SK-N-SH (cell line): ENCODE results near the gene TRIM10. TPM values are rescaled to one million over a fixed set of nuclear protein-coding genes. Genes with fewer than 3 reads are reported as not detected.

ENCODE experiments used
- CTCF ChIA-PET: fragments of 300-600, 350-600 bp; formaldehyde crosslinking; extraction: SDS; loops from one replicate; lab custom pipeline; 2021; lab: Yijun Ruan, JAX
- POLR2A ChIA-PET: fragments of 350-600 bp; sonication (Branson Sonifier 250); formaldehyde crosslinking; extraction: SDS; loops from one replicate; lab custom pipeline; 2020; ENCODE audit warnings: antibody characterized with exemption, inconsistent platforms; lab: Yijun Ruan, JAX
- DNase-seq: peaks from one replicate; pipeline ENCODE4 v3.0.0; 2012
- H2AFZ ChIP-seq: fragments of 200-600 bp; sonication (generic); 2 replicates; pipeline ENCODE4 v1.8.1; 2016; ENCODE audit warnings: antibody characterized with exemption, mild to moderate bottlenecking, low read depth
- H3F3A ChIP-seq: fragments of 200-600 bp; sonication (generic); replicated peaks from 2 replicates; pipeline ENCODE3; 2016; ENCODE audit warnings: antibody characterized with exemption, mild to moderate bottlenecking; ENCODE audit not compliant: insufficient read depth
- H3K27ac ChIP-seq, 2 experiments: fragments of 200-500 bp in 1 of 2; fragments of 200-600 bp in 1 of 2; sonication (Bioruptor generic) in 1 of 2; sonication (generic), shearing (Covaris generic) in 1 of 2; 2 replicates each; pipeline versions ENCODE4 v1.5.1 to v1.6.1; 2014 to 2016; ENCODE audit warnings: low read depth in 2 of 2, inconsistent platforms in 1 of 2, low read length in 1 of 2, mild to moderate bottlenecking in 1 of 2, mixed read lengths in 1 of 2
- H3K27me3 ChIP-seq: fragments of 200-600 bp; sonication (generic), shearing (Covaris generic); 2 replicates; pipeline ENCODE4 v1.6.1; 2016; ENCODE audit warnings: mixed run types; ENCODE audit not compliant: insufficient read depth
- H3K36me3 ChIP-seq, 2 experiments: fragments of 200-500 bp in 1 of 2; fragments of 200-600 bp in 1 of 2; sonication (Bioruptor generic) in 1 of 2; sonication (generic) in 1 of 2; replicated peaks in 1 of 2; 2 replicates each; pipeline versions ENCODE3 to v1.5.1; 2014 to 2016; ENCODE audit warnings: low read length in 1 of 2, mild to moderate bottlenecking in 1 of 2; ENCODE audit not compliant: insufficient read depth in 2 of 2, control insufficient read depth in 1 of 2
- H3K4me1 ChIP-seq, 2 experiments: fragments of 200-500 bp in 1 of 2; fragments of 200-600 bp in 1 of 2; sonication (Bioruptor generic) in 1 of 2; sonication (generic), shearing (Covaris generic) in 1 of 2; 2 replicates each; pipeline versions ENCODE4 v1.5.1 to v1.6.1; 2014 to 2016; ENCODE audit warnings: low read depth in 1 of 2, low read length in 1 of 2, mixed run types in 1 of 2; ENCODE audit not compliant: insufficient read depth in 2 of 2, control insufficient read depth in 1 of 2
- H3K4me2 ChIP-seq: fragments of 200-600 bp; sonication (generic), shearing (Covaris generic); 2 replicates; pipeline ENCODE4 v1.6.1; 2017; ENCODE audit warnings: mixed run types
- H3K4me3 ChIP-seq, 2 experiments: fragments of 200-500 bp in 1 of 2; fragments of 200-600 bp in 1 of 2; sonication (Bioruptor generic) in 1 of 2; sonication (generic), shearing (Covaris generic) in 1 of 2; 2 replicates each; pipeline versions ENCODE4 v1.5.1 to v1.8.1; 2014 to 2016; ENCODE audit warnings: low read depth in 2 of 2, inconsistent platforms in 1 of 2, low read length in 1 of 2, mild to moderate bottlenecking in 1 of 2, mixed read lengths in 1 of 2, moderate library complexity in 1 of 2
- H3K79me2 ChIP-seq: fragments of 200-600 bp; sonication (generic); 2 replicates; pipeline ENCODE4 v1.8.1; 2017; ENCODE audit warnings: mild to moderate bottlenecking; ENCODE audit not compliant: insufficient read depth
- H3K9ac ChIP-seq: fragments of 200-600 bp; sonication (generic); 2 replicates; pipeline ENCODE4 v1.6.1; 2017; ENCODE audit warnings: mixed run types
- H3K9me2 ChIP-seq: fragments of 200-600 bp; sonication (generic); 2 replicates; pipeline ENCODE4 v1.6.1; 2017; ENCODE audit warnings: mixed run types
- H3K9me3 ChIP-seq: fragments of 200-600 bp; sonication (generic); 2 replicates; pipeline ENCODE4 v1.6.1; 2017; ENCODE audit warnings: mixed run types, mild to moderate bottlenecking, moderate library complexity
- H4K20me1 ChIP-seq: fragments of 200-600 bp; sonication (generic); 2 replicates; pipeline ENCODE4 v1.6.1; 2017; ENCODE audit warnings: mild to moderate bottlenecking, mixed run types; ENCODE audit not compliant: insufficient read depth
- CTCF ChIP-seq: fragments of 200-600 bp; sonication (generic); IDR thresholded peaks from 2 replicates; pipeline ENCODE4 v1.6.1; 2017; ENCODE audit warnings: antibody characterized with exemption, mild to moderate bottlenecking, moderate library complexity
- ELF1 ChIP-seq: IDR thresholded peaks from 2 replicates; pipeline ENCODE4 v1.4.0; 2012
- EZH2phosphoT487 ChIP-seq: fragments of 200-600 bp; sonication (generic); IDR thresholded peaks from 2 replicates; pipeline ENCODE4 v1.6.1; 2017; ENCODE audit warnings: low read depth, mixed run types, mild to moderate bottlenecking, antibody characterized with exemption, moderate library complexity, borderline replicate concordance
- FOXJ3 ChIP-seq: sonication (generic); formaldehyde crosslinking; IDR thresholded peaks from 2 replicates; pipeline ENCODE4 v1.5.1; 2020; ENCODE audit warnings: mild to moderate bottlenecking, missing genetic modification reagents
- FOXM1 ChIP-seq: IDR thresholded peaks from 2 replicates; pipeline ENCODE4 v1.4.0; 2012; ENCODE audit warnings: low read depth, mild to moderate bottlenecking
- GABPA ChIP-seq: IDR thresholded peaks from 2 replicates; pipeline ENCODE4 v1.4.0; 2012; ENCODE audit warnings: low read depth, mild to moderate bottlenecking
- IRF3 ChIP-seq: fragments of 150-350 bp; IDR thresholded peaks from 2 replicates; pipeline ENCODE4 v1.6.1; 2016; ENCODE audit warnings: mild to moderate bottlenecking, low read depth, low read length
- JUND ChIP-seq: IDR thresholded peaks from 2 replicates; pipeline ENCODE4 v1.4.0; 2012
- MAX ChIP-seq: IDR thresholded peaks from 2 replicates; pipeline ENCODE4 v1.4.0; 2012; ENCODE audit warnings: low read depth
- NFIC ChIP-seq: IDR thresholded peaks from 2 replicates; pipeline ENCODE4 v1.4.0; 2012; ENCODE audit warnings: borderline replicate concordance
- PBX3 ChIP-seq: IDR thresholded peaks from 2 replicates; pipeline ENCODE4; 2012
- POLR2AphosphoS5 ChIP-seq: IDR thresholded peaks from 2 replicates; pipeline ENCODE4 v1.6.1; 2012; ENCODE audit warnings: low read depth, low read length
- RCOR1 ChIP-seq: fragments of 150-350 bp; IDR thresholded peaks from 2 replicates; pipeline ENCODE4 v1.6.1; 2017; ENCODE audit warnings: antibody characterized with exemption, low read length
- RFX5 ChIP-seq: IDR thresholded peaks from 2 replicates; pipeline ENCODE4 v1.6.1; 2012; ENCODE audit warnings: mild to moderate bottlenecking, improper control_type of control experiment, low read length
- SMC3 ChIP-seq: IDR thresholded peaks from 2 replicates; pipeline ENCODE4 v1.6.1; 2012; ENCODE audit warnings: low read depth, low read length, improper control_type of control experiment
- TEAD4 ChIP-seq: IDR thresholded peaks from 2 replicates; pipeline ENCODE4 v1.4.0; 2012; ENCODE audit warnings: mild to moderate bottlenecking, borderline replicate concordance; ENCODE audit not compliant: insufficient read depth
- USF1 ChIP-seq: IDR thresholded peaks from 2 replicates; pipeline ENCODE4 v1.4.0; 2012; ENCODE audit warnings: low read depth, borderline replicate concordance
- USF2 ChIP-seq: fragments of 150-350 bp; IDR thresholded peaks from 2 replicates; pipeline ENCODE4 v1.6.1; 2017; ENCODE audit warnings: antibody characterized with exemption, low read length, low read depth, borderline replicate concordance
- ZBTB33 ChIP-seq: IDR thresholded peaks from 2 replicates; pipeline ENCODE4 v1.4.0; 2012; ENCODE audit warnings: low read depth, borderline replicate concordance
- WGBS: methylation state at CpG from one replicate; pipeline ENCODE4 v1.1.6; 2017; ENCODE audit warnings: low lambda C conversion rate; 5-methylcytosine and 5-hydroxymethylcytosine counted together
- polyA plus RNA-seq, 3 experiments: library from polyadenylated mRNA; depleted of rRNA; stranded (reverse); fragments of >200 nt; gene quantifications; 2 replicates each; pipeline ENCODE4 v1.2.3, GENCODE V29; 2012

Gene TRIM10
- polyA plus RNA-seq, 1 of the 3 experiments (the other 2 are of a cell fraction): not detected

GRCh38 chr6:30204116-30204515, 43.1 kb upstream of the TRIM10 start:
- DNase-seq: no peak
- H4K20me1 ChIP-seq: peaks cover 34% of the 10 kb centered on the region
- no peak overlapping the region for H3K4me3 ChIP-seq
- TF ChIP-seq IRF3: no peak
- TF ChIP-seq MAX: no peak
- TF ChIP-seq CTCF: no peak
- no peak for TF ChIP-seq ELF1
- no peak for TF ChIP-seq USF1
- TF ChIP-seq PBX3: no peak
- no peak for TF ChIP-seq POLR2AphosphoS5
- TF ChIP-seq FOXJ3 (CRISPR knock-in tag): no peak
- no peak for TF ChIP-seq USF2
- H3K27ac ChIP-seq: no peak overlapping the region
- WGBS: 83% methylated on average over 1 of the region's 1 CpG
- CTCF ChIA-PET: interaction anchor here (1.6 kb wide), 1 partner anchor 15 kb away, joined by 8 read pairs; no protein-coding TSS in a partner anchor
- H3K36me3 ChIP-seq: peaks cover 12 to 15% of the 10 kb centered on the region in 2 experiments
- no peak overlapping the region for H3K9ac ChIP-seq
- no peak overlapping the region for H3K4me2 ChIP-seq
- no peaks in the 10 kb centered on the region for H3K27me3 ChIP-seq
- H3K79me2 ChIP-seq: peaks cover 75% of the 10 kb centered on the region
- POLR2A ChIA-PET: interaction anchor here (1.3 kb wide), 1 partner anchor 9 kb away, joined by 4 read pairs; the partner anchor contains the start of gene TRIM26
- no peak overlapping the region for H2AFZ ChIP-seq
- H3K4me1 ChIP-seq: peaks cover 0 to 10% of the 10 kb centered on the region in 2 experiments; a peak in 1 of 4 replicates
- H3K9me3 ChIP-seq: no peaks in the 10 kb centered on the region
- no peaks in the 10 kb centered on the region for H3F3A ChIP-seq
- no peaks in the 10 kb centered on the region for H3K9me2 ChIP-seq

- Histone ChIP-seq H3K9me3 (no peaks in the 10 kb centered on the region), H3K4me3 (no peak overlapping the region), H4K20me1 (peaks cover 25% of the 10 kb centered on the region; the same call in 1 of the 2 replicates), H3K36me3 (peaks cover 21 to 29% of the 10 kb centered on the region in 2 experiments), H3K9ac (no peak overlapping the region), H3K9me2 (no peaks in the 10 kb centered on the region), H3K27ac (no peak overlapping the region; a peak in 1 of 4 replicates), H3K4me2 (no peak overlapping the region), H3K27me3 (no peaks in the 10 kb centered on the region), H3K79me2 (peaks cover 61% of the 10 kb centered on the region), H2AFZ (no peak overlapping the region), H3K4me1 (peaks cover 0 to 3% of the 10 kb centered on the region in 2 experiments; a peak in 1 of 4 replicates), H3F3A (no peaks in the 10 kb centered on the region)
- WGBS: 89% methylated on average over 4 of the region's 4 CpGs
- no peak for DNase-seq
- CTCF ChIA-PET: no interaction called here
- POLR2A ChIA-PET: no interaction called here
- no peak for TF ChIP-seq GABPA
- TF ChIP-seq RFX5: no peak
- no peak for TF ChIP-seq SMC3
- TF ChIP-seq TEAD4: no peak
- no peak for TF ChIP-seq PBX3
- no peak for TF ChIP-seq NFIC
- TF ChIP-seq FOXM1: no peak
- no peak for TF ChIP-seq JUND
- TF ChIP-seq ZBTB33: no peak
- TF ChIP-seq EZH2phosphoT487: no peak
- no peak for TF ChIP-seq RCOR1
Observed at GRCh38 chr6:30202366-30202765, 41.4 kb upstream of the TRIM10 start.
